SIG-M5 treated with dmso at 0.1 percent for 504 hours (cell line): Measurements from ENCODE around the gene PTAFR.

ENCODE experiments used
- DNase-seq: peaks from one replicate; lab custom pipeline; 2025; ENCODE audit not compliant: unreplicated experiment; lab: John Stamatoyannopoulos, UW

The PTAFR gene

GRCh38 chr1:28122183-28122582 is 54.3 kb downstream of the PTAFR start:
- DNase-seq: no peak

DNA sequence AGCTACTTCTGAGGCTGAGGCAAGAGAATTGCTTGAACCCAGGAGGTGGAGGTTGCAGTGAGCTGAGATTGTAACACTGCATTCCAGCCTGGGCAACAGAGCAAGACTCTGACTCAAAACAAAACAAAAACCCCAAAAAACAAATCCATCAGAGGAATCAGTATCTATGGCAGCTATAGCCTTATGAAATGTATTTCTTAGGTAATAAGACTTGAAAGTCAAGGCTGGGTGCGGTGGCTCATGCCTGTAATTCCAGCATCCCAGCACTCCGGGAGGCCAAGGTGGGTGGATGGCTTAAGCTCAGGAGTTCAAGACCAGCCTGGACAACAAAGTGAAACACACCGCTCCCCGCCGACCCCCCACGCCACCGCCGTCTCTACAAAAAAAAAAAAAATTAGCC is 56.9 kb downstream of the PTAFR start:
- no peak for DNase-seq

DNA sequence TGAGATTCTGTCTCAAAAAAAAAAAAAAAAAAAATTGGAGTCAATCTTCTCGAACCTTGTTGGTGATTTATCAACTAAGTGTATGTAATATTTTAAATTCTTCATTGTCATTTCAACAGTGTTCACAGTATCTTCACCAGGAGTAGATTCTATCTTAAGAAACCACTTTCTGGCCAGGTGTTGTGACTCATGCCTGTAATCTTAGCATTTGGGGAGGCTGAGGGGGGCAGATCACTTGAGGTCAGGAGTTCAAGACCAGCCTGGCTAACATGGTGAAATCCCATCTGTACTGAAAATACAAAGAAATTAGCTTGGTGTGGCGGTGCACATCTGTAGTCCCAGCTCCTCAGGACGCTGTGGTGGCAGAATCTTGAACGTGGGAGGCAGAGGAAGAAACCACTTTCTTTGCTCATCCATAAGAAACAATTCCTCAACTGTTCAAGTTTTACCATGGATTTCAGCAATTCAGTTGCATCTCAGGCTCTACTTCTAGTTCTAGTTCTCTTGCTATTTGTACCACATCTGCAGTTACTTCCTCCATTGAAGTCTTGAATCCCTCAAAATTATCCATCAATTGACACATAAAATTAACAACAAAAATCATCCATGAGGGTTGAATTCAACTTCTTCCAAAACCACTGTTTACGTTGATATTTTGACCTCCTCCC is 57.7 kb downstream of the PTAFR start:
- no peak for DNase-seq

- peak; percentile 95 for DNase-seq
Observed at GRCh38 chr1:28115267-28115666, 61.2 kb downstream of the PTAFR start.

- DNase-seq: no peak
Observed at GRCh38 chr1:28114844-28115243, 61.6 kb downstream of the PTAFR start.

DNA sequence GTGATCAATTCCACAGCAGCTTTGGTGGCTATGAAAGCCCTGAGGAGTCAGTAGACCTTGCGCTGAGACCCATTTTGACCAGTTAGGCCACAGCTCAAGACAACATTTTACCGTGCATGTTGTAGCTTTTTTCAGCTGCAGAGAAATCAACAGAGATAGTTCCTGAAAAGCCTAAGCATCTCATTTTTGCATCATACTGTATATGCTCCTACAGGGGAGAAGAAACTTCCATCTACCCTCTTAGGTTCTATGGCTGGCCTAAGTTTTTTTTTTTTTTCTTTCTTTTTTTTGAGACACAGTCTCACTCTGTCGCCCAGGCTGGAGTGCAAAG is 63.3 kb downstream of the PTAFR start:
- no peak for DNase-seq

GRCh38 chr1:28112388-28113241 is 63.9 kb downstream of the PTAFR start:
- peak; percentile 71 for DNase-seq

- peak; percentile 88 for DNase-seq
Observed at GRCh38 chr1:28111157-28111556, 65.3 kb downstream of the PTAFR start.

GRCh38 chr1:28110555-28110954 is 65.9 kb downstream of the PTAFR start:
- DNase-seq: no peak

GRCh38 chr1:28109639-28110038 is 66.9 kb downstream of the PTAFR start:
- no peak for DNase-seq

- DNase-seq: no peak
Observed at GRCh38 chr1:28108001-28108400, 68.5 kb downstream of the PTAFR start.

DNA sequence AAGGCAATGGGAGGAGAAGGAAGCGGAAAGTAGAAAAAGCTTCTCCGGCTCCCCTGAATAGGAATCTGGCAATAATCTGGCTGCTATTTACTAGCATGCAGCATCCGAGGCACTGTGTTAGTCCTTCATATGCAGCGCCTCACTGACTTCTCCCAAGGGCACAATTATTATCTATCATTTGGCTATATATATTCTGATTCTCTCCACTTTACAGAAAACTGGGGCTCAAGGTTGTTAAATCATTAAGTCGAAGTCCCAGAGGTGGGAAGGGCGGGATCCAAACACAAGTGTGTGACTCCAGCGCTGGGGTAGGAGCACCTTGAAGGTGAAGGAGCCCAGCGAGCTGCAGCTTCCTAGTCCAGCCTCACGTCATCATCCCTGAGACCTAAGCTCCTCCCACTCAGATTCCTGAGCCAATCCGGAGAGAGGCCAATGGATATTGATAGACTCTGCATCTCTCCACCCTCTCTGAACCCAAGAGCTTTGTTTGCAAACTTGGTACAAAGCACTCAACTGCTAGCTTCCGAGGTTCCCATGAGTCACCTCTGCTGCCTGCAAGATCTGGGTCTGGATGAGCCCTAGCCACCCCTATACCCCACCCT is 71.5 kb downstream of the PTAFR start:
- peak; percentile 38 for DNase-seq

- DNase-seq: no peak
Observed at GRCh38 chr1:28102189-28102588, 74.3 kb downstream of the PTAFR start.

DNA sequence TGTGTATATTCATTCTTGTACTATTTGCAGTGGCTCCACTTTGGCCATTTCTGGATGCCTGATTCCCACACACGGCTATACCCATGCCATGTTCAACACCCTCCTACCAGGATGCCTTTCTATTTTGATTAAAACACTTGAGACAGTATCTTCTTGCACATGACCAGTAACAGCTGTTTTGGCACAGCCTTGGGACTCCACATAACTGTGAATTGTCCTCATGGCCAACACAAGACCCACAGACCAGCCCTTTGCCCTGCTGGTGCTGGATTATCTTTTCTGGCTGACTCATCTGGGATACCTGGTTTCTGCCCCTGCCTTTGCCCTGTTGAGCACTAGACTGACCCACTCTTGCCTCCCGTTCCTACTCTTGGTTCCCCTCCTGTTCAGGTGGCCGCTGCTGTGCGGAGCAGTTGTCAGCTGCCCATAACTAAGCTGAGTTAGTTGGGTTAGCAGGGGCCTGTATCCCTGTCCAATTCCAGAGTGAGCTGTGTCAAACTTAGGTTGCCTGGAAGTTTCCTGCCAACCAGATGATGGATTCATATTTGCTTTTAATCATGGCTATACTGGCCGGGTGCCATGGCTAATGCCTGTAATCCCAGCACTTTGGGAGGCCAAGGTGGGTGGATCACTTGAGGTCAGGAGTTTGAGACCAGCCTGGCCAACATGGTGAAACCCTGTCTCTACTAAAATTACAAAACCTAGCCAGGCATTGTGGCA is 77.3 kb downstream of the PTAFR start:
- DNase-seq: no peak
